ENCODE data around the gene LIX1L. TPM values are rescaled to one million over a fixed set of nuclear protein-coding genes. Genes with fewer than 3 reads are reported as not detected.
A peak's percentile ranks its signal among the peaks of the same experiment; 100 is the strongest.

The LIX1L gene
- total RNA-seq, 1 donor from 2014 or later = 27.6 TPM

GRCh38 chr1:145972580-145972979, 14.8 kb upstream of the LIX1L start:
- peaks cover 5% of the 10 kb centered on the region for H3K9me3 Mint-ChIP-seq
- H3K36me3 Mint-ChIP-seq = peaks cover 4% of the 10 kb centered on the region
- no peak for TF ChIP-seq CTCF (IDR thresholded peaks at IDR 0.05; ENCODE audit: unreplicated experiment)
- H3K4me3 Mint-ChIP-seq = no peak overlapping the region
- H3K27ac Mint-ChIP-seq = no peak overlapping the region
- no peaks in the 10 kb centered on the region for H3K27me3 Mint-ChIP-seq (ENCODE audit: low read depth)
- no peaks in the 10 kb centered on the region for H3K4me1 Mint-ChIP-seq
- DNase-seq (ENCODE audit: low spot score in 2 of 2, unreplicated experiment in 2 of 2) = no peak

- H3K36me3 Mint-ChIP-seq = peaks cover 5% of the 10 kb centered on the region
- peaks cover 8% of the 10 kb centered on the region for H3K9me3 Mint-ChIP-seq
- no peak overlapping the region for H3K27ac Mint-ChIP-seq
- no peak for TF ChIP-seq CTCF (IDR thresholded peaks at IDR 0.05; ENCODE audit: unreplicated experiment)
- H3K4me1 Mint-ChIP-seq = peaks cover 23% of the 10 kb centered on the region
- no peak for DNase-seq (ENCODE audit: low spot score in 2 of 2, unreplicated experiment in 2 of 2)
- peaks cover 6% of the 10 kb centered on the region for H3K27me3 Mint-ChIP-seq (ENCODE audit: low read depth)
- H3K4me3 Mint-ChIP-seq = no peak overlapping the region
Observed at GRCh38 chr1:145967288-145967687, 9.5 kb upstream of the LIX1L start.

GRCh38 chr1:145965119-145965744, 7.4 kb upstream of the LIX1L start:
- peak overlapping the region; percentile 82 for H3K27ac Mint-ChIP-seq
- peaks cover 39% of the 10 kb centered on the region for H3K4me1 Mint-ChIP-seq
- no peak for TF ChIP-seq CTCF (IDR thresholded peaks at IDR 0.05; ENCODE audit: unreplicated experiment)
- H3K36me3 Mint-ChIP-seq = peaks cover 5% of the 10 kb centered on the region
- peak overlapping the region; percentile 84 for H3K4me3 Mint-ChIP-seq
- H3K27me3 Mint-ChIP-seq (ENCODE audit: low read depth) = peaks cover 26% of the 10 kb centered on the region
- peaks cover 8% of the 10 kb centered on the region for H3K9me3 Mint-ChIP-seq
- no peak for DNase-seq (ENCODE audit: low spot score in 2 of 2, unreplicated experiment in 2 of 2)

- H3K4me1 Mint-ChIP-seq = peaks cover 40% of the 10 kb centered on the region
- no peak for TF ChIP-seq CTCF (IDR thresholded peaks at IDR 0.05; ENCODE audit: unreplicated experiment)
Observed at GRCh38 chr1:145964328-145965118, 6.7 kb upstream of the LIX1L start, which contains the start of the genes ANKRD34A and POLR3GL. TSS of gene ANKRD34A (minus strand) at chr1:145964575. CDS start at chr1:145961759, 2,816 bp downstream. TSS of gene POLR3GL (plus strand) at chr1:145964690. CDS start at chr1:145974866, 10,176 bp downstream.

GRCh38 chr1:145963265-145964019, 5.6 kb upstream of the LIX1L start:
- H3K27me3 Mint-ChIP-seq (ENCODE audit: low read depth) = peaks cover 44% of the 10 kb centered on the region
- peaks cover 5% of the 10 kb centered on the region for H3K36me3 Mint-ChIP-seq
- peak overlapping the region; percentile 84 for H3K4me3 Mint-ChIP-seq
- H3K27ac Mint-ChIP-seq = peak overlapping the region; percentile 82
- no peak for DNase-seq (ENCODE audit: low spot score in 2 of 2, unreplicated experiment in 2 of 2)
- peaks cover 8% of the 10 kb centered on the region for H3K9me3 Mint-ChIP-seq
- TF ChIP-seq CTCF (IDR thresholded peaks at IDR 0.05; ENCODE audit: unreplicated experiment) = no peak
- peaks cover 40% of the 10 kb centered on the region for H3K4me1 Mint-ChIP-seq

More at GRCh38 chr1:145964328-145965118, 6.7 kb upstream of the LIX1L start, which contains the start of the genes ANKRD34A and POLR3GL:
- peaks cover 5% of the 10 kb centered on the region for H3K36me3 Mint-ChIP-seq
- H3K27me3 Mint-ChIP-seq (ENCODE audit: low read depth) = peaks cover 33% of the 10 kb centered on the region
- DNase-seq (ENCODE audit: low spot score in 2 of 2, unreplicated experiment in 2 of 2) = peak; percentile 73 to 87
- peaks cover 8% of the 10 kb centered on the region for H3K9me3 Mint-ChIP-seq
- peak within 1 kb of the TSS; percentile 84 for H3K4me3 Mint-ChIP-seq
- peak within 1 kb of the TSS; percentile 82 for H3K27ac Mint-ChIP-seq

Measured in mesothelial cell of epicardium (in vitro differentiated cells).